Body of pancreas (tissue), 4 donors: Measurements from ENCODE around the gene CYP27B1.

ENCODE experiments used
- POLR2A ChIP-seq, 3 donors: fragments of 450-650 bp; IDR thresholded peaks; one replicate each; pipeline ENCODE4 v1.6.1; 2016; ENCODE audit warnings: antibody characterized with exemption in 3 of 3, mild to moderate bottlenecking in 2 of 3
- TF ChIP-seq, protein P1 (sequence below), 7 experiments: fragments of 450-650 bp in 4 of 7; fragments of 200-600 bp in 3 of 7; sonication (generic) in 3 of 7; IDR thresholded peaks; one replicate each; pipeline ENCODE4 v1.5.1; 2016 to 2019; ENCODE audit warnings: antibody characterized with exemption in 7 of 7

DNA sequence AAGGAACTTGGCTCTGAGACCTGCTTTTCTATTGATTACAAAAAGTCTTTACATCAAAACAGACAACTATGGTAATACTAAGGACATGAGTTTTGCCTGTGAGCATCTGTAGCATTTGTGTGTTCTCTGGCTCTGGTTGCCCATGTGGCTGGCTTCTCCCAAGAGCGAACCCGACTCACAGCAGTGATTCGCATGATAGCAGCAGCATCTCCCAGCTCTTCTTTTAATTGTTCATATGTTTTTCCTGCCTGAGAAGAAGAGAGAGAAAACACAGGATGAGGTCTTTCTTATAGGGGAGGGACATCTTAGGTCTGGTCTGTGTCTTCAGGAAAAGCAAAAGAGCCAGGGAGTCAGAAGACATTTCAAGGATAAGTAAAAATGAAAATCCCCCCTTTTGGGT is 34.1 kb upstream of the CYP27B1 start:
- TF ChIP-seq, protein P1, sequence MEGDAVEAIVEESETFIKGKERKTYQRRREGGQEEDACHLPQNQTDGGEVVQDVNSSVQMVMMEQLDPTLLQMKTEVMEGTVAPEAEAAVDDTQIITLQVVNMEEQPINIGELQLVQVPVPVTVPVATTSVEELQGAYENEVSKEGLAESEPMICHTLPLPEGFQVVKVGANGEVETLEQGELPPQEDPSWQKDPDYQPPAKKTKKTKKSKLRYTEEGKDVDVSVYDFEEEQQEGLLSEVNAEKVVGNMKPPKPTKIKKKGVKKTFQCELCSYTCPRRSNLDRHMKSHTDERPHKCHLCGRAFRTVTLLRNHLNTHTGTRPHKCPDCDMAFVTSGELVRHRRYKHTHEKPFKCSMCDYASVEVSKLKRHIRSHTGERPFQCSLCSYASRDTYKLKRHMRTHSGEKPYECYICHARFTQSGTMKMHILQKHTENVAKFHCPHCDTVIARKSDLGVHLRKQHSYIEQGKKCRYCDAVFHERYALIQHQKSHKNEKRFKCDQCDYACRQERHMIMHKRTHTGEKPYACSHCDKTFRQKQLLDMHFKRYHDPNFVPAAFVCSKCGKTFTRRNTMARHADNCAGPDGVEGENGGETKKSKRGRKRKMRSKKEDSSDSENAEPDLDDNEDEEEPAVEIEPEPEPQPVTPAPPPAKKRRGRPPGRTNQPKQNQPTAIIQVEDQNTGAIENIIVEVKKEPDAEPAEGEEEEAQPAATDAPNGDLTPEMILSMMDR (IDR thresholded peaks at IDR 0.05): no peak
- no peak for TF ChIP-seq POLR2A (IDR thresholded peaks at IDR 0.05)
